Measurements from ENCODE around the gene AZIN2.
"Not testable (repeated sequence)": the region's sequence is repeated elsewhere in the genome, so short reads cannot be mapped to it uniquely, and the experiment has no call there.

AZIN2 gene

GRCh38 chr1:33060579-33061083 lies 20.3 kb upstream of the AZIN2 start:
- DNase-seq: peak; percentile 45

GRCh38 chr1:33061834-33062233 lies 19.1 kb upstream of the AZIN2 start:
- no peak for DNase-seq

GRCh38 chr1:33064284-33064683 lies 16.7 kb upstream of the AZIN2 start:
- DNase-seq: not testable (repeated sequence)

GRCh38 chr1:33065301-33065700 lies 15.7 kb upstream of the AZIN2 start:
- DNase-seq: no peak

- DNase-seq: not testable (repeated sequence)
Measured at GRCh38 chr1:33066477-33066876, 14.5 kb upstream of the AZIN2 start.

GRCh38 chr1:33068108-33068507 lies 12.8 kb upstream of the AZIN2 start:
- DNase-seq: not testable (repeated sequence)

GRCh38 chr1:33070628-33071027 lies 10.3 kb upstream of the AZIN2 start:
- no peak for DNase-seq

- no peak for DNase-seq
Measured at GRCh38 chr1:33072707-33073106, 8.2 kb upstream of the AZIN2 start.

GRCh38 chr1:33074193-33074945 lies 6.6 kb upstream of the AZIN2 start:
- DNase-seq: no peak

- DNase-seq: no peak
Measured at GRCh38 chr1:33078030-33078591, 2.8 kb upstream of the AZIN2 start.

- no peak for DNase-seq
Measured at GRCh38 chr1:33080373-33080772, 580 bp upstream of the AZIN2 start.

- no peak for DNase-seq
Measured at GRCh38 chr1:33081554-33082305, 777 bp downstream of the AZIN2 start.

GRCh38 chr1:33082575-33083108 lies 1.7 kb downstream of the AZIN2 start:
- DNase-seq: no peak

- no peak for DNase-seq
Measured at GRCh38 chr1:33085332-33085731, 4.4 kb downstream of the AZIN2 start.

GRCh38 chr1:33086384-33086850 lies 5.5 kb downstream of the AZIN2 start:
- DNase-seq: no peak

- no peak for DNase-seq
Measured at GRCh38 chr1:33087677-33088076, 6.7 kb downstream of the AZIN2 start.

- DNase-seq: no peak
Measured at GRCh38 chr1:33088119-33088906, 7.4 kb downstream of the AZIN2 start.

GRCh38 chr1:33089457-33089856 lies 8.5 kb downstream of the AZIN2 start:
- DNase-seq: no peak

- DNase-seq: no peak
Measured at GRCh38 chr1:33092438-33092837, 11.5 kb downstream of the AZIN2 start.

GRCh38 chr1:33093004-33093403 lies 12.1 kb downstream of the AZIN2 start:
- no peak for DNase-seq

GRCh38 chr1:33094486-33094885 lies 13.5 kb downstream of the AZIN2 start:
- no peak for DNase-seq

- DNase-seq: peak; percentile 7
Measured at GRCh38 chr1:33094971-33095604, 14.1 kb downstream of the AZIN2 start.

Data from GOT3 (cell line).